ENCODE measurements around the gene MMP14.

MMP14 gene

DNA sequence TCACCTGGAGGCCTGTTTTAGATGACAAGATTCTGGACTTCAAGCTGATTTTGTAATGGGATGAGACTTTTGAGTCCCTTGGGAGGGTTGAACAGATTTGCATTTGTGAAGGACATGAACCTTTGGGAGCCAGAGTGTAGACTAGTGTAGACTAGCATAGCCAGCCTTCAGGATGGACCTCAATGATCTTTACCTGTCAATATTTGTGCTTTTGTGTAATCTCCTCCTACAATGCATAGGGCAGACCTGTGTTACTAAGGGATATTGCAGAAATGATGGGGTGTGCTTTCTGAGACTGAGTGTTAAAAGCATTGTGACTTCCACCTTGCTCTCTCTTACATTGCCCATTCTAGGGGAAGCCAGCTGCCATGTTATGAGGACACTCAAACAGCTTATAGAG, 25.3 kb downstream of the MMP14 start:
- DNase-seq: no peak

DNA sequence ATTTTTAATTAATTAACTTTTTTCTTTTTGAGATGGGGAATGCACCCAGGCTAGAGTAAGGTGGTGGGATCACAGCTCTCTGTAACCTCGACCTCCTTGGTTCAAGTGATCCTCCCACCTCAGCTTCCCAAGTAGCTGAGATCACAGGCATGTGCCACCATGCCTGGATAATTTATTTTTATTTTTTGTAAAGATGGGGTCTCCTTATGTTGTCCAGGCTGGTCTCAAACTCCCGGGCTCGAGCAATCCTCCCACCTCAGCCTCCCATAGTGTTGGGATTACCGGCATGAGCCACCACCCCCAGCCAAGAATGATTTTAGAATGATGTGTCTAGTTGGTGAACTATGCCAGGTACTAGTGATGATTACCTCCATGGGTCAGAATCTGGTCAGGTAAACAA, 28.6 kb downstream of the MMP14 start:
- DNase-seq: no peak

DNA sequence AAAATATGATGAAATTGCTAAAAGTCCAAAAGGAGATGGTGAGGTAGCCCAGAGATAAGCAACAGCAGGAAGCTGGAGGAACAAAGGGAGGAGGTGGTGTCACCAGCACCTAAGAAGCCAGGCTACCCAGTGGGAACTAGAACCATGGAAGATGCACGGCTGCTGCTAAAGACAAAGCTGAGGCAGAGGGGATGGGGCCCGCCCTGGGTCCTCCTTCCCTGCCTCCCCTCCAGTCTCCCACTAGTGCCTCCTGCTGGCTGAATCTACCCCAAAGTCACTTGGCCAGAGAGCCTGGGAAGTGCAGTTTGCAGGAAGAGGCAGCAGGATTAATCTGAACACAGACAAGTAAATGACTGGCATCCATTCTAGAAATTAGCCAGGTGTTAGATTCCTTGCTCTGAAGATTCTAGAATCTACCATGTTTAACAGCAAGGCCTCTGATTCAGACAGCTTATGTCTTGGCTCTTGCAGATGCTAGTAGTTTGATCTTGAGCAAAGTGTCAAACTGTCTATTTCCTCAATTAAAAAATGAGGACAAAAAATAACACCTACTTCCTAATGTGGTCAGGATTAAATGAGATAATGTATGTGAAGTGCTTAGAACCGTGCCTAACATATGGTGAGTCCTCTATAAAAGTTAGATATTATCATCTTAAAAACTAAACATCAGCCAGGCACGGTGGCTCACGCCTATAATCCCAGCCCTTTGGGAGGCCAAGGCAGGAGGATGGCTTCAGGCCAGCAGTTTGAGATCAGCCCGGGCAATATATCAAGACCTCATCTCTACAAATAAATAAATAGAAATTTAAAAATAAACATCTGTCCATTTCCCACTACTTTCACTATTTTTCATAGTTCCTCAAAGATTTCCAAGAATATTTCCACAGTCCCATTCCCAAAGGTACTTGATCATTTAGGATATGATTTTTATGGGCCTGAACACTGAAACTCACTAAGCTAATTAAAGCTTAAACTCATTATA, 29.3 kb downstream of the MMP14 start:
- DNase-seq: no peak

DNA sequence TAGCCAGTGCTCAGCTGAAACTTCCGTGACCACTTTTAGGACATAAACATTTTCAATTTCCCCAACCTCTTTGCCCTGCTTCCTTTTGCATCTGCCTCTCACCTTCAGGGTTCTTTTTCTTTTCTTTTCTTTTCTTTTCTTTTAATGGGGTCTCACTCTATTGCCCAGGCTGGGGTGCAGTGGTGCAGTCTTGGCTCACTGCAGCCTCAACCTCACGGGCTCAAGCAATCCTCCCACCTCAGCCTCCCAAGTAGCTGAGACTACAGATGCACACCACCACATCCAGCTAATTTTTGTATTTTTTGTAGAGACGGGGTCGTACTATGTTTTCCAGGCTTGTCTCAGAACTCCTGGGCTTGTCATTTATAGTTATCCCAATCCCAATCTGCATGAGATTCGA, 30.5 kb downstream of the MMP14 start:
- DNase-seq: no peak

DNA sequence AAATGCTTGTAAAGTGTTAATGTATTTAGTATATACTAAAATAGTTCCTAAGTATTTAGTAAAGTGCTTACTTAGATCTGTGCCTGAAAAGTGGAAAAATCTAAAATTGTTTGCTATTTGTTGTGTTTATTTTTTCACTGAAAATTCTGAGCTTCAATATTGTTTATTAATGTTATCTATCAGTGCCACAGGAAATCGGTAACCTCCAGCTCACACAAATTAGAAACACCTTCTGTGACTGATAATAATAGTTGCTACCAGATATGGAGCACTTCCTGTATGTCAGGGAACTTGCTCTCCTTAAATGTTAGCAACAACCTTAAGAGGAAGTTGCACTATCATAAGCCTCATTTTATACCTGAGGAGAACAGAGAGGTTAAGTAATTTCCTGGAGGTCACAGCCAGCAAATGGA, 34.4 kb downstream of the MMP14 start:
- DNase-seq: no peak

DNA sequence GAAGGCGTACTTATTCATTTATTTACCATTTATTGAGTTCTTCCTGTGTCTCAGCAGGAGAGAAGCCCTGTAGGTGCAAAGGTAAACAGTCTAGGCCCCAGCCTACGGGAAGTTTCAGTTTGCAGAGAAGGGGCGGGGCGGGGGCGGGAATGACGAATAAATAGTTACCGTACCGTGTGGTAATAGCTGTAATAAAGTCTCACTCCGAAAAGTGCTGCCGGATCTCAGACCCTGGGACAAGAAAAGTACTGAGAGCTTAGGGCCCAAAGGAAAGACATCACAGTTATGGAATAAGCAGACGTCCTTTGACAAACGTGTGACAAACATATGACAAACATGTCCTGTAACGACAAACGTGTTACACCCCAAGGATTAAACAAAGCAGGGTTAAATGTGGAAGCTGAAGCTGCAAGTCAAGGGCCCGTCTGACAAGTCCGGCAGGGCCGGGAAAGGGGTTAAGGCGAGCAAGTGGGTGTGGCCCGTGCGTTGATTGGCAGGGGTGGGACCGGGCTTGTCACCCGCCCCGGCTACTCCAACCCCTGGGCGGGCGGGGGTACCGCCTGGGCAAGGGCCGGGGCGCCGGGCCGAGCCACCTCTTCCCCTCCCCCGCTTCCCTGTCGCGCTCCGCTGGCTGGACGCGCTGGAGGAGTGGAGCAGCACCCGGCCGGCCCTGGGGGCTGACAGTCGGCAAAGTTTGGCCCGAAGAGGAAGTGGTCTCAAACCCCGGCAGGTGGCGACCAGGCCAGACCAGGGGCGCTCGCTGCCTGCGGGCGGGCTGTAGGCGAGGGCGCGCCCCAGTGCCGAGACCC, 35.0 kb downstream of the MMP14 start, which contains the start of gene LRP10:
LRP10 (plus strand) TSS at position 517 of the 809 bp plus-strand sequence. CDS start 564 bp downstream, outside the sequence.
- peak; percentile 75 for DNase-seq

DNA sequence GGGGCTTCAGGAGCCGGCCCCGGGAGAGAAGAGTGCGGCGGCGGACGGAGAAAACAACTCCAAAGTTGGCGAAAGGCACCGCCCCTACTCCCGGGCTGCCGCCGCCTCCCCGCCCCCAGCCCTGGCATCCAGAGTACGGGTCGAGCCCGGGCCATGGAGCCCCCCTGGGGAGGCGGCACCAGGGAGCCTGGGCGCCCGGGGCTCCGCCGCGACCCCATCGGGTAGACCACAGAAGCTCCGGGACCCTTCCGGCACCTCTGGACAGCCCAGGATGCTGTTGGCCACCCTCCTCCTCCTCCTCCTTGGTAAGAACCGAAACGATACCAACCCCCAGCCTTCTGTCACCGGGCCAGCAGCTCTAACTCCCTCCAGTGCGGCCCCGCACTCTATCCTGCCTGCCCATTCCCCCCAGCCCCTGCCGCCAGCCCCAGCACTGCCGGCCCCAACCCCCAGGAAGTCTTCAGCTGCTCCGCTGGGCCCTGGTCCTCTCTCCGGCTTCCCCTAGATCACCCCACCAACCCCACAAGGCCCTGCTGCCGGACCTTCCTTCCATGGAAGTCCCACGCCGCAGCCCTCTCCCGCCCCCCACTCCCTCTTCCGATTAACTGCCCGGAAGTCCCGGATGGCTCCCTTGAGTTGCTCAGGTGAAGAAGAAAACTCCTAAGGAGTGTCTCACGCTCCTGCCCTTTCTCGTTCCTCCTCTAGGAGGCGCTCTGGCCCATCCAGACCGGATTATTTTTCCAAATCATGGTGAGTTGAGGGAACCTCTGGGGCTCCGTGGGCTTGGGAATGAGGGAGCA, 35.8 kb downstream of the MMP14 start:
- DNase-seq: peak; percentile 66

DNA sequence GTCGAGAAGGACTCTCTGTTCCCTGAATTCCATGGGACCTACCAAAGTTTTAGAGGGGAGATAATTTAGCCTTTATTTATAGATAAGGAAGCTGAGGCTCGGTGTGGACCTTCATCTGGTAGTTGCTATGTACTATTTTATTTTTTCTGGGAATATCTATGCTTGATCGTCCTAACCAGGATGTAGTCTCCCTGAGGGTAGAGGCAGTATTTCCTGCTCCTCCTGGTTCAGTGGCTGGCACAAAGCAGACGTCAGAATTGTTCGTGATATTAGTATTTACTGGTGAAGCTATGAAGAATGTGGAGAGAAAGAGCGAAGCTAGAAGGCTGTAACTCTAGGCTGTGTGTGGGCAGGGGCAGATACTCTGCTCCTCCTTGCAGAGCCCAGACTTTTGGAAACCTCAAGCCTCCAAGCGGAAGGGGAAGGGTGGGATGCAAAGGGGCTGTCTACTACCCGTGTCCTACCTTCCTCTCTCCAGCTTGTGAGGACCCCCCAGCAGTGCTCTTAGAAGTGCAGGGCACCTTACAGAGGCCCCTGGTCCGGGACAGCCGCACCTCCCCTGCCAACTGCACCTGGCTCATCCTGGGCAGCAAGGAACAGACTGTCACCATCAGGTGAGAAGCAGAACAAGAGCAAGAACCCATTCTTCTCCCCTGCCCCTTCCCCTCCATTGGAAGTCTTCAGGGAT, 36.6 kb downstream of the MMP14 start:
- DNase-seq: no peak

DNA sequence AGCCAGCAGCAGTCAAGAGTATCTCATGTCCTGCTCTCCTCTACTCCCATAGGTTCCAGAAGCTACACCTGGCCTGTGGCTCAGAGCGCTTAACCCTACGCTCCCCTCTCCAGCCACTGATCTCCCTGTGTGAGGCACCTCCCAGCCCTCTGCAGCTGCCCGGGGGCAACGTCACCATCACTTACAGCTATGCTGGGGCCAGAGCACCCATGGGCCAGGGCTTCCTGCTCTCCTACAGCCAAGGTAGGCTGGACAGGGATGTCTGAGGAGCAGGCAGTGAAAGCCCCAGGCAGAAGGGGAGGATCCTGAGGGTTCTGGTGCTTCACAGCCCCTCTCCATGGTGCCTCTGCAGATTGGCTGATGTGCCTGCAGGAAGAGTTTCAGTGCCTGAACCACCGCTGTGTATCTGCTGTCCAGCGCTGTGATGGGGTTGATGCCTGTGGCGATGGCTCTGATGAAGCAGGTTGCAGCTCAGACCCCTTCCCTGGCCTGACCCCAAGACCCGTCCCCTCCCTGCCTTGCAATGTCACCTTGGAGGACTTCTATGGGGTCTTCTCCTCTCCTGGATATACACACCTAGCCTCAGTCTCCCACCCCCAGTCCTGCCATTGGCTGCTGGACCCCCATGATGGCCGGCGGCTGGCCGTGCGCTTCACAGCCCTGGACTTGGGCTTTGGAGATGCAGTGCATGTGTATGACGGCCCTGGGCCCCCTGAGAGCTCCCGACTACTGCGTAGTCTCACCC, 38.8 kb downstream of the MMP14 start:
- no peak for DNase-seq

DNA sequence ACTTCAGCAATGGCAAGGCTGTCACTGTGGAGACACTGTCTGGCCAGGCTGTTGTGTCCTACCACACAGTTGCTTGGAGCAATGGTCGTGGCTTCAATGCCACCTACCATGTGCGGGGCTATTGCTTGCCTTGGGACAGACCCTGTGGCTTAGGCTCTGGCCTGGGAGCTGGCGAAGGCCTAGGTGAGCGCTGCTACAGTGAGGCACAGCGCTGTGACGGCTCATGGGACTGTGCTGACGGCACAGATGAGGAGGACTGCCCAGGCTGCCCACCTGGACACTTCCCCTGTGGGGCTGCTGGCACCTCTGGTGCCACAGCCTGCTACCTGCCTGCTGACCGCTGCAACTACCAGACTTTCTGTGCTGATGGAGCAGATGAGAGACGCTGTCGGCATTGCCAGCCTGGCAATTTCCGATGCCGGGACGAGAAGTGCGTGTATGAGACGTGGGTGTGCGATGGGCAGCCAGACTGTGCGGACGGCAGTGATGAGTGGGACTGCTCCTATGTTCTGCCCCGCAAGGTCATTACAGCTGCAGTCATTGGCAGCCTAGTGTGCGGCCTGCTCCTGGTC, 39.4 kb downstream of the MMP14 start:
- DNase-seq: no peak

DNA sequence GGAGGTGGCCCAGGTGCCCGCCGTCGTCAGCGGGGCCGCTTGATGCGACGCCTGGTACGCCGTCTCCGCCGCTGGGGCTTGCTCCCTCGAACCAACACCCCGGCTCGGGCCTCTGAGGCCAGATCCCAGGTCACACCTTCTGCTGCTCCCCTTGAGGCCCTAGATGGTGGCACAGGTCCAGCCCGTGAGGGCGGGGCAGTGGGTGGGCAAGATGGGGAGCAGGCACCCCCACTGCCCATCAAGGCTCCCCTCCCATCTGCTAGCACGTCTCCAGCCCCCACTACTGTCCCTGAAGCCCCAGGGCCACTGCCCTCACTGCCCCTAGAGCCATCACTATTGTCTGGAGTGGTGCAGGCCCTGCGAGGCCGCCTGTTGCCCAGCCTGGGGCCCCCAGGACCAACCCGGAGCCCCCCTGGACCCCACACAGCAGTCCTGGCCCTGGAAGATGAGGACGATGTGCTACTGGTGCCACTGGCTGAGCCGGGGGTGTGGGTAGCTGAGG, 40.7 kb downstream of the MMP14 start:
- no peak for DNase-seq

DNA sequence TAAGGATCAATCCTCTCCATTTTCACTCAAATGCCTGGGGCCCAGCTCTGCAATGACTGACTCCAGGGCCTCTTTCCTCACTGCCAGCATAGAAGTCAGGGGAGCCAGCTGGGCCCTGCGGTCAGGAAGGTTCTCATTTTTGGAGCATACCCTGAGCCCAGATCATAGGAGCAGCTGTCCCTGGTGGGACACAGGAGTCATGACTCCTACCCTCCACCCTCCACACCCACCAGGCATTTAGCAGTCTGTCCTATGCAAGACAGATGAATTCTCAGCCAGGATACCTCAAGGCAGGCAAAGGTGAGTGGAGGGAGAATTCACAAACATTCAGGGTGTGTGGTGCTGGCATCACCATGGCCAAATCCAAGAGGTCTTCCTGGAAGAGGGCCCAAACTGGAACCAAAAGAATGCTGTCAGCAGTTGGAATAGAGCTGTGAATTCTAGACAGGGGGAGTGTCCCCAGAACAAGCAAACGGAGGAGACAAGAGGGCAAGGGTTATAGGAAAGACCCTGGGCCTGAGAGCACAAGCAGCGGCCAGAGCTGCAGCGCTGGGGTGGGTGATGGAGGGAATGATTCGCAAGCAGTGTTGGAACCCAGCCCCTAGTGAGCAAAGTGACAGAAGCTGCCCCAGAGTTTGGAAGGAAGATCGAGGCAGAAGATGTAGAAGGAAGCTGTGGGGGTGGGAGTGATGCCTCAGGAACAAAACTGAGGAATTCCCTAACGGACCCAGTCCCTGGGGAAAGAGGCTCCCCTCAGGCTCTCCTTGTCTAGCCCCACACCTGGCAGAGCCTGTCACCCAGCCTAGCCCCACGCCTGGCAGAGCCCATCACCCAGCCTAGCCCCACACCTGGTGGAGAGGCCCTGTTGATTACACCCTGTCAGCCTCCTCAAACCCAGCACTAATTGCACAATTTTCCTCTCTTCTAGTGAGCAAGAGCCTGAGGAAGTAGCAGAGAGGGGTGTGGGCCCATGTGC, 42.2 kb downstream of the MMP14 start:
- DNase-seq: no peak

DNA sequence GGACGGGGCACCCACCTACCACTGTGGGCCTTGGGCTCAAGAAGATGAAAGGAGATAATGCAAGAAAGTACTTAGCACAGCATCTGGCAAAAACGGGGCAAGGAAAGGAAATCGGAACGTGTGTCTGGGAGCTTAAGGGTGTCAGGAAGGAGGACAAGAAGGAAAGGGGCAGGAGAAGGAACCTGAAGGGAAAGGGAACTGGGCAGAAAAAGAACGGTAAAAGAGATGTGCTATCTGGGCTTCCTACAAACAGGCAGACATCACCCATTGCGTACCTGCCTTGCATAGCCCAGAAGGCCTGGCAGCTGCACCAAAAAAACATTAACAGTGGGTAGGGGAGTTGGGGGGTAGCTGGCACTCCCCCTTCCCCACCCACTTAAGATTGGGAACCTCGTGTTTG, 45.7 kb downstream of the MMP14 start:
- DNase-seq: no peak

DNA sequence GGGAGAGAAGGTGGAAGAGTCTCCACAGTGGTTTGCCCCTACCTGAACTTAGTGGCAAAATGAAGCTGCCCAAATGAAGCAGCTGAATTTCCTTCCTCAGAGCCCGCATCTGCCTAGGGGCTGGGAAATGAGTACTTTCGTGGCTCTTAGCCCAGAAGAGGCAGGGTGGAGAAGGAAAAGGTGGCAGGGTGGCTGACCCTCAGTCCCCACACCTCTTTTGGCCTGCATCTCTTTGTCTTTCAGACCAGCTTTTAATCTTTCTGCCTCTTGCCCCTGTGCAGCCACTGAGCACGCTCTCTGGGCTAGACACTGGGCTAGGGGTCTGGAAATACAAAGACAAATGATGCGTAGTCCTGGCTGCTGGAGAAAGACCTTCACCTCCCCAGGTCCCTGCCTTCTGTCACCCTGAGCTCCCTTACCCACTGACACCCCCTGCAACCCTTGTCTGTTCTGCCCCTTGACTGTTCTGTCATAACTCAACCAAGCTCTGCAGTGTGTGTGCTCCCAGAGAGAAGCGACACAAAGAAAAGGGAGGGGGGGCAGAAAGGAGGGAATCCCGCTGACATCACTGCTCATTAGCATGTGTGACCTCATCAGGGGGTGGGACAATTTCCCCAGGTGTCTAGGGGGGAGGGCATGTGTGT, 46.3 kb downstream of the MMP14 start:
- DNase-seq: no peak

DNA sequence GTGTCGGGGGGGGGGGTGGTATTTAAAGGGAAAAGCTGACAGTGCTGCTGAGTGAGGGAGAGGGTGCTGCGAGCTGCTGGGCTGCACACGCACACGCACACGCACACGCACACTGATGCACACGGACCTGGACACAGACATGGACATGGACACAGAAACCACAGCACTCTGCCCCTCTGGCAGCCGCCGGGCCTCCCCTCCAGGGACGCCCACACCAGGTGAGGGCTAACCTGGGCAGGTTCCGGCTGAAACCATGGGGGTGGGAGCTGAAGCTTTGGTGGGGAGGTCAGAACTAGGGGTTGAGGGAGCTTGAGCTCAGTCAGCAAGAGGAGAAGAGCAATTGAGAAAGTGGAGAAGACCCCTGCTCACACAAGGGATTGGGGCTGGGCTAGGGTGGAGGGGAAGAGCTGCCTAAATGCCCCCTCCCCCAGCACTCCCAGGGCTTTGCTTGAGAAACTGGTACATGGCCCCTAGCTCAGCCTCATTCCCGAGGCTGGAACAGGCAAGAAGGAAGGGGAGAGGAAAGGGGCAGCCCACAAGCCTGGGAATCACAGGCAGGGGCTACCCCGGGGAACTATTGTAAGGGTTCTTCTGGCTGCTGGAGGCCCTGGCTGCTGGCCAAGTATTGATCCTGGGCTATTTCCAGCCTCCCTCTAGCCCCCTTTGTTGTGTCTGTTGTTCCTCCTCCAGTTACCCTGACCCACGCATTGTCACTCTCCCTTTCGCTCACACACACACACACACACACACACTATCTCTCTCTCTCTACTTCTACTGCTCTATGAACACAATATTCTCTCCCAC, 47.0 kb downstream of the MMP14 start, which contains the start of gene REM2:
REM2 (plus strand) TSS at position 50 of the 804 bp plus-strand sequence; CDS start at position 116, 66 bp downstream.
- DNase-seq: no peak

DNA sequence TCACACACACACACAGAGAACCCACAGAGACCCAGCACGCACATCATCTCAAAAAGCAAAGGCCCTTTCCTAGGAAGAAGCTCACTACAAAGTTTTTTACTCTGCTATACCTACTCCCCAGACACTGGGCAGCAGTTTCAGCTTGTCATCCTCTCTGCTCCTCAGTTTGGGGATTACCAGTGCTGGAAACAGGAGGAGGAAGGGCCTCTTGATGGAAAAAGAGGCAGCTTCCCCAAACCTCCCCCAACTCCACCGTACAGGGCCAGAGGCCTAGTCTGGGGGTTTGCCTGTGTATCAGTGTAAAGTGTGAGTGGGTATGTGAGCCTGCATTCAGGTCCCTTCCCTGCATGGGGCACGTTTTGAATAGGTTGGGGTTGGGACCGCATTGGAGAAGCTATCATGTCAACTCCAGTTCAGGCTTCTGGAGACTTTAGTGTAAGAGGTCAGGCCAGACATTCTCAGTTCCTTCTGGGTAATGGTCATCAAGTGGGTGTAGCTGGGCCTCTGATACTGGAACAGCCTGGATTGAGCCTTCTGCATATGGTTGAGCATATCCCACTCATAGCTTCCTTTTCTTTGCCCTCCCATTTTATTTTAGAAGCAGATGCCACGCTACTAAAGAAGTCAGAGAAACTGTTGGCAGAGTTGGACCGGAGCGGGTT, 47.8 kb downstream of the MMP14 start:
- no peak for DNase-seq

DNA sequence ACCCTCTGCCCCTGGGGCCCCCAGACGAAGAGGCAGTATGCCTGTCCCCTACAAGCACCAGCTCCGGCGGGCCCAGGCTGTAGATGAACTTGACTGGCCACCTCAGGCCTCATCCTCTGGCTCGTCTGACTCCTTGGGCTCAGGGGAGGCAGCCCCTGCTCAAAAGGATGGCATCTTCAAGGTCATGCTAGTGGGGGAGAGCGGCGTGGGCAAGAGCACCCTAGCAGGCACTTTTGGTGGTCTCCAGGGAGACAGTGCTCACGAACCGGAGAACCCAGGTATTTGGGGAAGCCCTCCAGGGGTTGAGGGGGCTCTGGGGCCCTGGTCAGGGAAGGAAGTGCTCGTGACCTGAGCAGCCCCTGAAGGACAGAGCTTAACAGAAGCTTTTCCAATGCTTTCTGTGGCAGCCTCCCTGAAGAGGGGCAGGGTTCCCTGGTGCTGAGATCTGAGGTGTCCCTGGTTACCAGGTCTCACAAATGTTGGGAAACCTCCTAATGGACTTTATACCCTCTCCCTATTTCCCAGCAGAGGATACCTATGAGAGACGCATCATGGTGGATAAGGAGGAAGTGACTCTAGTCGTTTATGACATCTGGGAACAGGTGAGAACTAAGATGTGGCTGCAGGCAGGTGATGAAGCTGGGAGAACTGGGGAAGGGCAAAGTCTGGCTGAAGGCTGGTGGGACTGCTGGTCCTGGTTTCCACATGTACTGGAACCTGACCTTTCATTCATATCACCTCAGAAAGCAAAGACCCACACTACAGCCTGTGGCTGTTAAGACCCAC, 48.5 kb downstream of the MMP14 start:
- no peak for DNase-seq
